ENCODE results near the gene MTG1. TPM values are rescaled to one million over a fixed set of nuclear protein-coding genes. Genes with fewer than 3 reads are reported as not detected.

Gene MTG1
- total and polyA plus RNA-seq, 2 donors (not counting 1 experiment from before 2014, with no cell fraction given): 90.0 to 117 TPM

GRCh38 chr10:133390597-133391248, 3.2 kb upstream of the MTG1 start:
- Histone ChIP-seq H3K9ac (ENCODE audit: low read length) (no peak overlapping the region), H3K79me2 (ENCODE audit: control insufficient read depth, insufficient read depth, low read length) (peaks cover 31% of the 10 kb centered on the region), H4K20me1 (ENCODE audit: control insufficient read depth, insufficient read depth, low read length, poor library complexity, severe bottlenecking) (no peaks in the 10 kb centered on the region), H3K4me1 (ENCODE audit: control insufficient read depth in 2 of 2, insufficient read depth in 2 of 2, low read length in 2 of 2) (peaks cover 58 to 72% of the 10 kb centered on the region in 2 donors), H3K27ac (ENCODE audit: low read length in 2 of 2) (peak overlapping the region; percentile 77 to 81), H3K9me3 (ENCODE audit: control extremely low read depth in 1 of 3, control insufficient read depth in 2 of 3, insufficient read depth in 1 of 3, low read length in 2 of 3) (no peaks in the 10 kb centered on the region), H2AFZ (ENCODE audit: insufficient read depth, low read depth, low read length, poor library complexity, severe bottlenecking) (no peak overlapping the region), H3K4me2 (replicated peaks; ENCODE audit: low read depth, low read length, poor library complexity, severe bottlenecking) (peak overlapping the region; percentile 83), H3K4me3 (ENCODE audit: control extremely low read depth in 1 of 5, extremely low read depth in 1 of 5, insufficient read depth in 1 of 5, low read depth in 2 of 5, low read length in 4 of 5) (peak overlapping the region in 2 of 5 experiments; percentile 11 to 58), H3K27me3 (replicated peaks in 1 of 4; ENCODE audit: control extremely low read depth in 1 of 4, control insufficient read depth in 3 of 4, insufficient read depth in 4 of 4, low read length in 3 of 4) (no peaks in the 10 kb centered on the region), H3K36me3 (replicated peaks in 1 of 2; ENCODE audit: control extremely low read depth in 1 of 2, control insufficient read depth in 1 of 2, extremely low read depth in 1 of 2, insufficient read depth in 2 of 2, low read length in 1 of 2) (peaks cover 0 to 10% of the 10 kb centered on the region in 2 experiments)
- Mint-ChIP-seq H3K4me1 (peaks cover 63% of the 10 kb centered on the region), H3K27me3 (no peaks in the 10 kb centered on the region), H3K27ac (peak overlapping the region; percentile 96), H3K9me3 (ENCODE audit: insufficient read depth) (no peaks in the 10 kb centered on the region), H3K4me3 (peak overlapping the region; percentile 85)
- ChIA-PET CTCF (interaction anchor here (0.7 to 2.0 kb wide), 5 partner anchors 13 to 61 kb away, joined by 3 to 11 read pairs (median 3); no protein-coding TSS in a partner anchor), POLR2A (interaction anchor here (0.7 to 2.6 kb wide), 5 partner anchors 10 to 33 kb away, joined by 4 to 11 read pairs (median 7); partner anchors contain the start of genes ECHS1 and FUOM)
- DNase-seq: no peak
- no peak for ATAC-seq (ENCODE audit: low read depth)
- intact Hi-C loops (cut with micrococcal nuclease): loop anchor here (5.0 kb wide), 1 partner anchor 113 kb away; the partner anchor contains the start of gene ADAM8
- WGBS (ENCODE audit: insufficient coverage): 81% methylated on average over 18 of the region's 19 CpGs
- no peak for TF ChIP-seq EZH2 (IDR thresholded peaks at IDR 0.05; ENCODE audit: borderline replicate concordance, insufficient read depth, low read depth, low read length, poor library complexity, severe bottlenecking)
- TF ChIP-seq CTCF (IDR thresholded peaks at IDR 0.05): no peak

GRCh38 chr10:133391249-133391635, 2.7 kb upstream of the MTG1 start:
- CTCF ChIA-PET: interaction anchor here (1.8 to 2.0 kb wide), 2 partner anchors 13 to 62 kb away, joined by 7 to 11 read pairs; no protein-coding TSS in a partner anchor
- H3K4me2 ChIP-seq (replicated peaks; ENCODE audit: low read depth, low read length, poor library complexity, severe bottlenecking): peak overlapping the region; percentile 83
- peak overlapping the region; percentile 77 to 81 for H3K27ac ChIP-seq (ENCODE audit: low read length in 2 of 2)
- WGBS (ENCODE audit: insufficient coverage): 95% methylated on average over 12 of the region's 12 CpGs
- no peak for TF ChIP-seq CTCF (IDR thresholded peaks at IDR 0.05)
- TF ChIP-seq EZH2 (IDR thresholded peaks at IDR 0.05; ENCODE audit: borderline replicate concordance, insufficient read depth, low read depth, low read length, poor library complexity, severe bottlenecking): no peak
- no peak for ATAC-seq (ENCODE audit: low read depth)
- Mint-ChIP-seq H3K27ac (peak overlapping the region; percentile 96), H3K4me3 (peak overlapping the region; percentile 77), H3K4me1 (peaks cover 62% of the 10 kb centered on the region), H3K9me3 (ENCODE audit: insufficient read depth) (no peaks in the 10 kb centered on the region), H3K27me3 (no peaks in the 10 kb centered on the region)
- peak overlapping the region; percentile 6 for H2AFZ ChIP-seq (ENCODE audit: insufficient read depth, low read depth, low read length, poor library complexity, severe bottlenecking)
- H3K4me3 ChIP-seq (ENCODE audit: control extremely low read depth in 1 of 5, extremely low read depth in 1 of 5, insufficient read depth in 1 of 5, low read depth in 2 of 5, low read length in 4 of 5): peak overlapping the region in 1 of 5 experiments; percentile 38
- no peaks in the 10 kb centered on the region for H4K20me1 ChIP-seq (ENCODE audit: control insufficient read depth, insufficient read depth, low read length, poor library complexity, severe bottlenecking)
- H3K9ac ChIP-seq (ENCODE audit: low read length): peak overlapping the region; percentile 23
- no peaks in the 10 kb centered on the region for H3K9me3 ChIP-seq (ENCODE audit: control extremely low read depth in 1 of 3, control insufficient read depth in 2 of 3, insufficient read depth in 1 of 3, low read length in 2 of 3)
- H3K79me2 ChIP-seq (ENCODE audit: control insufficient read depth, insufficient read depth, low read length): peaks cover 30% of the 10 kb centered on the region
- intact Hi-C loops (cut with micrococcal nuclease): loop anchor here (5.0 kb wide), 1 partner anchor 114 kb away; the partner anchor contains the start of gene ADAM8
- H3K36me3 ChIP-seq (replicated peaks in 1 of 2; ENCODE audit: control extremely low read depth in 1 of 2, control insufficient read depth in 1 of 2, extremely low read depth in 1 of 2, insufficient read depth in 2 of 2, low read length in 1 of 2): peaks cover 0 to 15% of the 10 kb centered on the region in 2 experiments
- H3K4me1 ChIP-seq (ENCODE audit: control insufficient read depth in 2 of 2, insufficient read depth in 2 of 2, low read length in 2 of 2): peaks cover 58 to 72% of the 10 kb centered on the region in 2 donors
- POLR2A ChIA-PET: interaction anchor here (0.8 to 2.6 kb wide), 2 partner anchors 10 to 33 kb away, joined by 11 to 12 read pairs; partner anchors contain the start of gene FUOM
- H3K27me3 ChIP-seq (replicated peaks in 1 of 4; ENCODE audit: control extremely low read depth in 1 of 4, control insufficient read depth in 3 of 4, insufficient read depth in 4 of 4, low read length in 3 of 4): no peaks in the 10 kb centered on the region
- no peak for DNase-seq

Measured in B cell (primary cell).